Uterus (tissue), 2 donors: ENCODE results near the gene WDR86.

Source experiments
- CTCF ChIP-seq, 4 experiments: fragments of 200-600 bp in 2 of 4; fragments of 450-650 bp in 2 of 4; sonication (generic) in 2 of 4; IDR thresholded peaks; one replicate each; pipeline ENCODE4 v1.5.1; 2016 to 2019; ENCODE audit warnings: antibody characterized with exemption in 4 of 4, mild to moderate bottlenecking in 2 of 4, moderate library complexity in 1 of 4
- POLR2A ChIP-seq, 2 donors: fragments of 450-650 bp; IDR thresholded peaks; one replicate each; pipeline ENCODE4 v1.6.1; 2016; ENCODE audit warnings: antibody characterized with exemption in 2 of 2, mild to moderate bottlenecking in 1 of 2, moderate library complexity in 1 of 2

DNA sequence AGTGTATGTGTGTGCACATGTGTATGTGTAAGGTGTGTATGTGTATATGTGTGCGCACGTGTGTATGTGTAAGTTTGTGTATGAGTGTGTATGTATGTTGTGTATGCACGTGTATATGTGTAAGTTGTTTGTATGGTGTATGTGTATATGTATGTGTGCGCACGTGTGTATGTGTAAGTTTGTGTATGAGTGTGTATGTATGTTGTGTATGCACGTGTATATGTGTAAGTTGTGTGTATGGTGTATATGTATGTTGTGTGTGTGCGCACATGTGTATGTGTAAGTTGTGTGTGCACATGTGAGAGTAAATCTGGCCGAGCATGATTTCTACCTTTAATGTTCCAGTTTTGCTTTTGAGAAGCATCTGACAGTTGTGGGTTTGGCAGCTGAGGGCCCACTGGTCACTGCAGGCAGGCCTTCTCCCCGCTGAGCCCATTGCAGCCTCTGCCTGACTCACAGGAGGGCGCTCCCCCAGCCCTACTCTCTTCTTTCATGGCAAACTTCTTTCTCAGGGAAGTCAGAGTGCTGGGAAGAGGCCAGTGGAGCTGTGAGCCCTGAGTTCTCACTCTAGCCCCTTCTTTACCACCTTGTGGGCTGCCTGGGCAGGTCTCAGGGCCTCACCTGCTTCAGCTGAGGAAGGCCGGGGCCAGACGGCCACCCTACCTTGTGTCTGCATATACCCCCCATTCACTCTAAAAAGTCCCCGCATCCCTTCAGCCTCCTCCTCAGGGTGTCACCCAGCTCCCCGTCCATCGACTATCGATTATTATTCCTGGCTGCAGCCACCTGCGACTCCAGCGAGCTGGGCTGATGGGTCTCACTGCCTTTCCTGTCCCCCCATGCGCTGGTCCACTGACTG lies 11.2 kb downstream of the WDR86 start:
- no peak for TF ChIP-seq CTCF (IDR thresholded peaks at IDR 0.05)
- no peak for TF ChIP-seq POLR2A (IDR thresholded peaks at IDR 0.05)
